ENCODE data around the gene IL1R1.
A peak's percentile ranks its signal among the peaks of the same experiment; 100 is the strongest.

IL1R1 gene

DNA sequence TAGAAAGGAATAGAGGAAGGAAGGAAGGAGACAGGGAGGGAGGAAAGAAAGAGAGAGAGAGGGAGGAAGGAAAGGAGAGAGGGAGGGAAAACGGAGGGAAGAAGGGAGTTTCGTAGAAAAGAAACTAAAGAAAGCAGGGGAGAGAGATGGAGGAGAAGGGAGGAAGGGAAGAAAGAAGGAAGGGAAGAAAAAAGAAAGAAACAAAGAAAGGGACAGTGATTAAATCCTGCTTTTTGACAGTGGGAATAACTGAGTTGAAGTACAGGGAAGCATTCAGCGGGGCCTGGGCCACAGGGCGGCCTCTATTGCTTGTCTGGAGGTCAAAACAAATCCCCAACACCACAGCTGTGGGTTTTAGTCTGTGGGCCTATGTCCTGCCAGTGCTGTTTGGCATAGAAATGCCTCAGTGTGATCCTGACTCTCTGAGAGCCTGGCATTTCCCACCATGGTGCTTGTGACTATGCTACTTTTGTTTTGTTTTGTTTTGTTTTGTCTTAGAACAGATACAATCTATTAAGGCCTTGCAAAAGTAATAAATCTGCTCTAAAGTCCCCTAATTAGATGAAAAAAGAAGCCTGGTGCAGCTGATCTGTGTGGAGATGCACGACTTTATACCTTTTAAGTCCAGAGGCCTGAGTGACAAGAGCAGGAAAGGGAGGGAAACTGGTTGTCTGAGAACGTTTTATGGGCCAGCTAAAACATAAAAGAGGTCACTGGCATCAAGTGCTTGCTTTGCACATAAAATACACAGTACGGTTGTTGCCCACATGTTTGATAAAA is 84.3 kb downstream of the IL1R1 start:
- H3K27ac Mint-ChIP-seq: peak overlapping the region; percentile 3 to 87
- H3K4me1 Mint-ChIP-seq: peaks cover 57% of the 10 kb centered on the region
- peaks cover 7% of the 10 kb centered on the region for H3K27me3 Mint-ChIP-seq
- no peak for DNase-seq
- peaks cover 0 to 10% of the 10 kb centered on the region in 2 donors for H3K9me3 Mint-ChIP-seq
- H3K4me3 Mint-ChIP-seq: peak overlapping the region; percentile 33 to 58
- ATAC-seq: no peak

DNA sequence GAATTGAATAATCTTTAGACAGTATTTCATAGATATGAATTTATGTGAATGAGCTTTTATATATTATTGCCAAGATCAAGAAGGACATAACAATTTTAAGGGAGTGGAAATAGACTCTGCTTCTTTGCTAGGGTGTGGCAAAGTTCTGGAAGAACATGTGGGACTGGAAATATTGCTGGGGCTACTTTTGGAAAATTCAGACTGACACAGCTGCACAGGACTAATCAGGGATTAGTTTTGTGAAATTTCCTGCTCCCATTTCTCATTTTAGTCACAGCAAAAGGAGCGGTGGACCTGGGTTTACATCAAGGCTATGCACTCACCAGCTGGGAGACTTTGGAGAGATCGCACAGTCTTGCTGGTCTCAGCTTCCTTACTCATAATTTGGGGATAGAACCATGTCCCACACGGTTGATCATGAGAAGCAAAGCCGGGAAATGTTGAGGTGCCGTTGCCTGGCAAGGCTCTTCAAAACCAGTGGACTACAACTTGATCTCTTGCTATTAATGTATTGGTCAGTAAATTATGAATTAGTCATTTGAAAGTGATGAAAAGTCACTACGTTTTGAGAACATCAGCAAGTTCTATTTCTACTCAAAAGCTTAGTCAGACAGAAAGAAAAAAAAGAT is 86.7 kb downstream of the IL1R1 start:
- H3K4me1 Mint-ChIP-seq: peaks cover 66% of the 10 kb centered on the region
- DNase-seq (no peak), ATAC-seq (no peak)
- peaks cover 7% of the 10 kb centered on the region for H3K27me3 Mint-ChIP-seq
- H3K9me3 Mint-ChIP-seq: peaks cover 0 to 7% of the 10 kb centered on the region in 2 donors
- H3K4me3 Mint-ChIP-seq: no peak overlapping the region
- no peak overlapping the region for H3K27ac Mint-ChIP-seq

All from stimulated activated naive CD8-positive, alpha-beta T cell treated with anti-CD3 and anti-CD28 coated beads, Interleukin-15, amount 100 ng/mL, for 72 hours (primary cell).